ENCODE results near the gene NFS1.
"Not testable (repeated sequence)": the region's sequence is repeated elsewhere in the genome, so short reads cannot be mapped to it uniquely, and the experiment has no call there.

The NFS1 gene

GRCh38 chr20:35706591-35707529 is 7.7 kb upstream of the NFS1 start:
- DNase-seq = not testable (repeated sequence)

- not testable (repeated sequence) for DNase-seq
These were observed 6.7 kb upstream of the NFS1 start for GRCh38 chr20:35705894-35706293.

GRCh38 chr20:35704514-35705261 is 5.5 kb upstream of the NFS1 start:
- no peak for DNase-seq

- no peak for DNase-seq
These were observed 3.9 kb upstream of the NFS1 start for GRCh38 chr20:35702824-35703695.

GRCh38 chr20:35702051-35702823 is 3.1 kb upstream of the NFS1 start:
- DNase-seq = no peak

- no peak for DNase-seq
These were observed 1.5 kb upstream of the NFS1 start for GRCh38 chr20:35700625-35701148.

- no peak for DNase-seq
These were observed 939 bp upstream of the NFS1 start for GRCh38 chr20:35699957-35700624.

- DNase-seq = no peak
These were observed 640 bp downstream of the NFS1 start for GRCh38 chr20:35698298-35699126.

GRCh38 chr20:35697696-35698297 is 1.4 kb downstream of the NFS1 start:
- DNase-seq = no peak

- no peak for DNase-seq
These were observed 3.2 kb downstream of the NFS1 start for GRCh38 chr20:35695978-35696377.

GRCh38 chr20:35695245-35695749 is 3.9 kb downstream of the NFS1 start:
- no peak for DNase-seq

- no peak for DNase-seq
These were observed 8.9 kb downstream of the NFS1 start for GRCh38 chr20:35690265-35690664.

GRCh38 chr20:35686872-35687271 is 12.3 kb downstream of the NFS1 start:
- DNase-seq = not testable (repeated sequence)

- not testable (repeated sequence) for DNase-seq
These were observed 13.8 kb downstream of the NFS1 start for GRCh38 chr20:35685368-35685767.

GRCh38 chr20:35681960-35682359 is 17.2 kb downstream of the NFS1 start:
- no peak for DNase-seq

GRCh38 chr20:35680452-35681183 is 18.5 kb downstream of the NFS1 start:
- DNase-seq = no peak

- no peak for DNase-seq
These were observed 24.2 kb downstream of the NFS1 start for GRCh38 chr20:35674921-35675320.

- DNase-seq = no peak
These were observed 25.3 kb downstream of the NFS1 start for GRCh38 chr20:35673884-35674283.

- DNase-seq = no peak
These were observed 29.5 kb downstream of the NFS1 start for GRCh38 chr20:35669681-35670080.

Data from right forelimb (tissue), 1 donor.